ENCODE measurements around the gene ARHGAP25.

DNA sequence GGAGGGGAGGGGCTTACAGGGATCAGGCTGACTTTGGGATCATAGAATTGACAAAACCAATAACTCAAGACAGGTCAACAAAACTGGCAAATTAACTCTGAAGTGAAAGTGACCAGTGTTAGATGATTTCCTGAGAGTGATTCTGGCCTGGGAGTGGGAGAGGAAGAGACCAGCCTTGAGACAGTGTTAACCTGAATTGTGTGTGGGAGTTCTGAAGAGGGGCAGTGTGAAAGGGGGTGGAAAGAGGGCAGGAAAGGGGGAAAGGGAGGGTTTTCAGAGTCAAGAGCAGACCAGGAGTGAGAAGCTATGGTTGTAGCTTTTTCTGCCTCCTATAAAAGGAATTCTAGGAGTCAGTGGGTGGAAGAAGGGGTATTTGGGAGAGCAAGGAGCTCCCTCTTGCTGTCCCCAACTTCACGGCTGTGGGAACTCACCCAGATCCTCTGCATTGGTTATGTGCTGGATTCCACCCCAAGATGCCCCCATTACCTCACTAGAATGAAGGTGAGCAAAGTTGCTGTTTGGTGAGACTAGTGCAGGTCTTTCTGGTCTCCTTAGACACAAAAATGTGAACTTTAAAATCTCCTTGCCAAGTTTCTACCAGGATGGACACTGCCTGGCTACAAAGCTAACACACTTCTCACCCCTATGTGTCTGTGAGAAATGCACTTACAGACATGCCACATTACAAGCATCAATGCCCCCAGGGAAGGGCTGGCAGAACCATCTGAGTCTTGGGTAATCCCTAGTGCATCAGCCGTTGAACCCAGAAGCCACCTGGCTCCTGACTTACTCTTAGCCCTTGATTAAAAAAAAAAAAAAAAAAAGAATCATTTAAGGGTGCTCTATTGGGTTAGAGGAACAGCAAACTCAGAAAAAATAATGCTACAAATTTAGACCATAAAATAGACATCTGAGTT lies 75.0 kb downstream of the ARHGAP25 start:
- TF ChIP-seq, protein P1, sequence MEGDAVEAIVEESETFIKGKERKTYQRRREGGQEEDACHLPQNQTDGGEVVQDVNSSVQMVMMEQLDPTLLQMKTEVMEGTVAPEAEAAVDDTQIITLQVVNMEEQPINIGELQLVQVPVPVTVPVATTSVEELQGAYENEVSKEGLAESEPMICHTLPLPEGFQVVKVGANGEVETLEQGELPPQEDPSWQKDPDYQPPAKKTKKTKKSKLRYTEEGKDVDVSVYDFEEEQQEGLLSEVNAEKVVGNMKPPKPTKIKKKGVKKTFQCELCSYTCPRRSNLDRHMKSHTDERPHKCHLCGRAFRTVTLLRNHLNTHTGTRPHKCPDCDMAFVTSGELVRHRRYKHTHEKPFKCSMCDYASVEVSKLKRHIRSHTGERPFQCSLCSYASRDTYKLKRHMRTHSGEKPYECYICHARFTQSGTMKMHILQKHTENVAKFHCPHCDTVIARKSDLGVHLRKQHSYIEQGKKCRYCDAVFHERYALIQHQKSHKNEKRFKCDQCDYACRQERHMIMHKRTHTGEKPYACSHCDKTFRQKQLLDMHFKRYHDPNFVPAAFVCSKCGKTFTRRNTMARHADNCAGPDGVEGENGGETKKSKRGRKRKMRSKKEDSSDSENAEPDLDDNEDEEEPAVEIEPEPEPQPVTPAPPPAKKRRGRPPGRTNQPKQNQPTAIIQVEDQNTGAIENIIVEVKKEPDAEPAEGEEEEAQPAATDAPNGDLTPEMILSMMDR (conservative IDR thresholded peaks at IDR 0.05; ENCODE audit: low read depth, low read length) = no peak
- TF ChIP-seq EZH2 (IDR thresholded peaks at IDR 0.05; ENCODE audit: borderline replicate concordance, low read depth, low read length, poor library complexity, severe bottlenecking) = no peak

Data from A673 (cell line).